WTC11 (cell line): ENCODE data around the gene ZC3H14. TPM values are rescaled to one million over a fixed set of nuclear protein-coding genes. Genes with fewer than 3 reads are reported as not detected.

Experiments used
- ATAC-seq: fragments of 200-7000 bp; cut with Tn5 transposase; 2 replicates; pipeline ENCODE4 v1.10.0; 2021; ENCODE audit warnings: mild to moderate bottlenecking, moderate library complexity
- CTCF ChIA-PET: fragments of 300-600 bp; sonication (Branson Sonifier 250); formaldehyde crosslinking; loops from one replicate; lab custom pipeline; 2021; ENCODE audit warnings: antibody characterized with exemption; lab: Charles Lee
- POLR2A ChIA-PET: fragments of 350-600 bp; sonication (Branson Sonifier 250); formaldehyde crosslinking; loops from one replicate; lab custom pipeline; 2021; ENCODE audit warnings: antibody characterized with exemption; lab: Charles Lee
- DNase-seq: peaks from one replicate; pipeline ENCODE4 v3.0.0; 2021; ENCODE audit warnings: low spot score
- H3K27ac Mint-ChIP-seq: 2 replicates; pipeline ENCODE4 v1.8.0; 2021; ENCODE audit warnings: mixed read lengths
- H3K27me3 Mint-ChIP-seq: 2 replicates; pipeline ENCODE4 v1.8.0; 2021; ENCODE audit warnings: low read depth, mild to moderate bottlenecking, moderate library complexity, mixed read lengths
- H3K36me3 Mint-ChIP-seq: 2 replicates; pipeline ENCODE4 v1.8.0; 2021; ENCODE audit warnings: mixed read lengths
- H3K4me1 Mint-ChIP-seq: 2 replicates; pipeline ENCODE4 v1.8.0; 2022; ENCODE audit warnings: mixed read lengths
- H3K4me3 Mint-ChIP-seq: 2 replicates; pipeline ENCODE4 v1.8.0; 2021; ENCODE audit warnings: mild to moderate bottlenecking, moderate library complexity, mixed read lengths
- H3K9me3 Mint-ChIP-seq: 2 replicates; pipeline ENCODE4 v1.8.0; 2021; ENCODE audit warnings: mixed read lengths
- AFF4 ChIP-seq: sonication (generic); formaldehyde crosslinking; IDR thresholded peaks from 2 replicates; pipeline ENCODE4 v1.8.1; 2023; ENCODE audit warnings: mild to moderate bottlenecking, missing genetic modification reagents, borderline replicate concordance
- ATF2 ChIP-seq: sonication (generic); formaldehyde crosslinking; IDR thresholded peaks from 2 replicates; pipeline ENCODE4 v1.8.1; 2022; ENCODE audit warnings: low read depth, missing genetic modification reagents, borderline replicate concordance
- CREM ChIP-seq: sonication (generic); formaldehyde crosslinking; IDR thresholded peaks from 2 replicates; pipeline ENCODE4 v1.8.1; 2022; ENCODE audit warnings: mild to moderate bottlenecking, missing genetic modification reagents, moderate library complexity
- E2F4 ChIP-seq: sonication (generic); formaldehyde crosslinking; IDR thresholded peaks from 2 replicates; pipeline ENCODE4 v1.8.1; 2022; ENCODE audit warnings: low read depth, mild to moderate bottlenecking, moderate library complexity, missing genetic modification reagents, borderline replicate concordance
- EMX1 ChIP-seq: fragments of 250-450 bp; sonication (Bioruptor Pico); IDR thresholded peaks from 2 replicates; pipeline ENCODE4 v1.8.0; 2021; ENCODE audit warnings: mild to moderate bottlenecking
- FOXK1 ChIP-seq: sonication (generic); formaldehyde crosslinking; IDR thresholded peaks from 2 replicates; pipeline ENCODE4 v1.8.0; 2022; ENCODE audit warnings: mild to moderate bottlenecking, moderate library complexity, missing genetic modification reagents
- FOXP4 ChIP-seq: sonication (generic); formaldehyde crosslinking; IDR thresholded peaks from 2 replicates; pipeline ENCODE4 v1.8.0; 2022; ENCODE audit warnings: mild to moderate bottlenecking, missing genetic modification reagents
- GABPB1 ChIP-seq: sonication (generic); formaldehyde crosslinking; IDR thresholded peaks from 2 replicates; pipeline ENCODE4 v1.8.1; 2023; ENCODE audit warnings: mild to moderate bottlenecking, missing genetic modification reagents
- IRF1 ChIP-seq: sonication (generic); formaldehyde crosslinking; IDR thresholded peaks from 2 replicates; pipeline ENCODE4 v1.8.0; 2023; ENCODE audit warnings: missing genetic modification reagents
- MXD4 ChIP-seq: fragments of 250-450 bp; sonication (Bioruptor Pico); IDR thresholded peaks from 2 replicates; pipeline ENCODE4 v1.8.0; 2021; ENCODE audit warnings: mild to moderate bottlenecking, moderate library complexity, borderline replicate concordance
- PRRX2 ChIP-seq: fragments of 250-450 bp; sonication (Bioruptor Pico); IDR thresholded peaks from 2 replicates; pipeline ENCODE4 v1.8.0; 2021; ENCODE audit warnings: mild to moderate bottlenecking
- RELA ChIP-seq: sonication (generic); formaldehyde crosslinking; IDR thresholded peaks from 2 replicates; pipeline ENCODE4 v1.8.1; 2022; ENCODE audit warnings: missing genetic modification reagents, mild to moderate bottlenecking, borderline replicate concordance
- SMAD3 ChIP-seq: sonication (generic); formaldehyde crosslinking; IDR thresholded peaks from 2 replicates; pipeline ENCODE4 v1.8.0; 2022; ENCODE audit warnings: missing genetic modification reagents, mild to moderate bottlenecking, borderline replicate concordance
- SMAD4 ChIP-seq: sonication (generic); formaldehyde crosslinking; IDR thresholded peaks from 2 replicates; pipeline ENCODE4 v1.8.0; 2022; ENCODE audit warnings: mild to moderate bottlenecking, missing genetic modification reagents
- SOX15 ChIP-seq: fragments of 250-450 bp; sonication (Bioruptor Pico); IDR thresholded peaks from 2 replicates; pipeline ENCODE4 v1.9.0; 2021; ENCODE audit warnings: mild to moderate bottlenecking
- TCF7 ChIP-seq: sonication (generic); formaldehyde crosslinking; IDR thresholded peaks from 2 replicates; pipeline ENCODE4 v1.8.0; 2022; ENCODE audit warnings: mild to moderate bottlenecking, low read depth, missing genetic modification reagents, moderate library complexity
- ZNF219 ChIP-seq: sonication (generic); formaldehyde crosslinking; IDR thresholded peaks from 2 replicates; pipeline ENCODE4 v1.8.0; 2023; ENCODE audit warnings: missing genetic modification reagents, mild to moderate bottlenecking, borderline replicate concordance
- ZNF281 ChIP-seq: sonication (generic); formaldehyde crosslinking; IDR thresholded peaks from 2 replicates; pipeline ENCODE4 v1.8.0; 2023; ENCODE audit warnings: mild to moderate bottlenecking, missing genetic modification reagents
- ZNF671 ChIP-seq: fragments of 250-450 bp; sonication (Bioruptor Pico); IDR thresholded peaks from 2 replicates; pipeline ENCODE4 v1.8.0; 2021; ENCODE audit warnings: mild to moderate bottlenecking
- total RNA-seq: library from RNA; stranded (reverse); gene quantifications from 3 replicates; pipeline ENCODE4 v1.2.3, GENCODE V29; 2021

Gene ZC3H14
- total RNA-seq, 1 experiment from 2014 or later = 64.9 TPM

- no peak for TF ChIP-seq IRF1
- TF ChIP-seq PRRX2 = no peak
- TF ChIP-seq ATF2 (CRISPR knock-in tag) = no peak
- TF ChIP-seq AFF4 (CRISPR knock-in tag) = no peak
- no peak for TF ChIP-seq MXD4 (CRISPR knock-in tag)
- TF ChIP-seq GABPB1 (CRISPR knock-in tag) = no peak
- TF ChIP-seq RELA (CRISPR knock-in tag) = no peak
- TF ChIP-seq FOXP4 (CRISPR knock-in tag) = no peak
These were observed 35.3 kb downstream of the ZC3H14 start (continued) for GRCh38 chr14:88598097-88598675.

GRCh38 chr14:88599326-88599725 is 36.5 kb downstream of the ZC3H14 start:
- H3K27me3 Mint-ChIP-seq = no peaks in the 10 kb centered on the region
- H3K4me3 Mint-ChIP-seq = no peak overlapping the region
- ATAC-seq = no peak
- no peaks in the 10 kb centered on the region for H3K9me3 Mint-ChIP-seq
- no peak overlapping the region for H3K27ac Mint-ChIP-seq
- DNase-seq = no peak
- H3K4me1 Mint-ChIP-seq = no peaks in the 10 kb centered on the region
- peaks cover 83% of the 10 kb centered on the region for H3K36me3 Mint-ChIP-seq
- CTCF ChIA-PET = no interaction called here
- POLR2A ChIA-PET = no interaction called here
- TF ChIP-seq ZNF671 (CRISPR knock-in tag) = no peak
- TF ChIP-seq SMAD4 = no peak
- TF ChIP-seq CREM (CRISPR knock-in tag) = no peak
- TF ChIP-seq ZNF219 = no peak
- no peak for TF ChIP-seq EMX1 (CRISPR knock-in tag)
- no peak for TF ChIP-seq FOXK1 (CRISPR knock-in tag)

GRCh38 chr14:88599761-88600439 is 37.1 kb downstream of the ZC3H14 start:
- Mint-ChIP-seq H3K36me3 (peaks cover 81% of the 10 kb centered on the region), H3K9me3 (no peaks in the 10 kb centered on the region), H3K4me1 (no peaks in the 10 kb centered on the region), H3K27ac (peak overlapping the region; percentile 34; the same call in 1 of the 2 replicates), H3K27me3 (no peaks in the 10 kb centered on the region), H3K4me3 (no peak overlapping the region)
- ATAC-seq (no peak), DNase-seq (no peak)
- ChIA-PET POLR2A (no interaction called here), CTCF (no interaction called here)
- TF ChIP-seq SOX15 (CRISPR knock-in tag) (no peak), ATF2 (CRISPR knock-in tag) (no peak), FOXK1 (CRISPR knock-in tag) (no peak), ZNF281 (no peak), E2F4 (CRISPR knock-in tag) (no peak), SMAD3 (no peak), TCF7 (CRISPR knock-in tag) (no peak)
